Measurements from ENCODE around the gene UGT1A10. TPM values are rescaled to one million over a fixed set of nuclear protein-coding genes. Genes with fewer than 3 reads are reported as not detected.
A peak's percentile ranks its signal among the peaks of the same experiment; 100 is the strongest.

UGT1A10 gene
- total RNA-seq, 1 donor from 2014 or later = not detected

- DNase-seq (ENCODE audit: low read depth) = peak; percentile 45
Observed at GRCh38 chr2:233801357-233802131, 165.3 kb downstream of the UGT1A10 start.

GRCh38 chr2:233802132-233802815 is 166.0 kb downstream of the UGT1A10 start:
- DNase-seq (ENCODE audit: low read depth) = no peak

- DNase-seq (ENCODE audit: low read depth) = no peak
Observed at GRCh38 chr2:233803292-233803911, 167.2 kb downstream of the UGT1A10 start.

GRCh38 chr2:233803994-233804393 is 167.7 kb downstream of the UGT1A10 start:
- DNase-seq (ENCODE audit: low read depth) = no peak

GRCh38 chr2:233807215-233807865 is 171.1 kb downstream of the UGT1A10 start:
- no peak for DNase-seq (ENCODE audit: low read depth)

GRCh38 chr2:233807966-233808935 is 172.0 kb downstream of the UGT1A10 start:
- DNase-seq (ENCODE audit: low read depth) = no peak

GRCh38 chr2:233810385-233810784 is 174.1 kb downstream of the UGT1A10 start:
- no peak for DNase-seq (ENCODE audit: low read depth)

- no peak for DNase-seq (ENCODE audit: low read depth)
Observed at GRCh38 chr2:233811087-233811486, 174.8 kb downstream of the UGT1A10 start.

- DNase-seq (ENCODE audit: low read depth) = no peak
Observed at GRCh38 chr2:233811732-233812131, 175.5 kb downstream of the UGT1A10 start.

- no peak for DNase-seq (ENCODE audit: low read depth)
Observed at GRCh38 chr2:233813236-233814055, 177.2 kb downstream of the UGT1A10 start.

- DNase-seq (ENCODE audit: low read depth) = no peak
Observed at GRCh38 chr2:233814056-233814835, 178.0 kb downstream of the UGT1A10 start.

- DNase-seq (ENCODE audit: low read depth) = no peak
Observed at GRCh38 chr2:233815861-233816260, 179.6 kb downstream of the UGT1A10 start.

GRCh38 chr2:233816334-233816733 is 180.1 kb downstream of the UGT1A10 start:
- DNase-seq (ENCODE audit: low read depth) = no peak

GRCh38 chr2:233816771-233817170 is 180.5 kb downstream of the UGT1A10 start:
- no peak for DNase-seq (ENCODE audit: low read depth)

- no peak for DNase-seq (ENCODE audit: low read depth)
Observed at GRCh38 chr2:233817361-233817911, 181.2 kb downstream of the UGT1A10 start.

- no peak for DNase-seq (ENCODE audit: low read depth)
Observed at GRCh38 chr2:233817995-233818638, 181.9 kb downstream of the UGT1A10 start.

GRCh38 chr2:233818639-233819621 is 182.7 kb downstream of the UGT1A10 start:
- DNase-seq (ENCODE audit: low read depth) = no peak

All from myocyte (in vitro differentiated cells).